ENCODE data around the gene PRR20A. TPM values are rescaled to one million over a fixed set of nuclear protein-coding genes. Genes with fewer than 3 reads are reported as not detected.
"Not testable (repeated sequence)": the region's sequence is repeated elsewhere in the genome, so short reads cannot be mapped to it uniquely, and the experiment has no call there.

PRR20A gene
- total RNA-seq: under 1 TPM in 6 of 8 experiments, not detected in 2; 0.05 to 0.66 (median 0.18) TPM

DNA sequence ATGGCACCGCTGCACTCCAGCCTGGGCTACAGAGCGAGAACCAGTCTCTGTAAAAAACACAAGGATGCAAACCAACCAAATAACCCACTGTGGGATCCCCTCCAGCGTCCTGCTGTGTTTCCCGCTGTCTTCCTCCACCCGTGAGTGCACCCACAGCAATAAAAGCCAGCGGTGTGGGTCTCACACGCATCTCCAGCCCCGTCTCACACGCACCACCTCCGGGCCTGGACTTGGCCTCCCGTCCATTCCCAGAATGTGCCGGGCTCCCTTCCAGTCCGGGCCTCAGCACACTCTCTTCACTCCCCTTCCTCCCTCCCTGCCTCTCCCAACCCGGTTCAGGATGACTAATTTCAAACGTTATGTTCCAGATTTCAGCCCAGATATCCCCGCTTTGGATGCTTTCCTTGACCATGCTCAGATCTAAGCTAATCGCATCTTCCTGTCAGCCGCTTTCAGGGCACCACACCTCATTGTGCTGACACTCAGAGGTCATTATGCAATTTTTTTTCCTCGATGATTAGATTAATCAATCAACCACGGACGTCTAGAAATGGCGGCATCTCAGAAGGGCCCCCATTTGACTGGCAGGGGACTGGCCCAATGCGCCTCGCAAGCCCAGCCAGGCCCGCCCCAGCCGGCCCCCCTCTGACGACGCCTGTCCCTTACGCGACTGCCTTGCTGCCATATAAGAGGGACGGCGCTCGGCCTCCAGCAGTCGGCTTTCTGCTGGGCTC lies at the start of gene PRR20A:
TSS of gene PRR20A (plus strand) at position 684 of the 734 bp plus-strand sequence. CDS start 387 bp downstream, outside the sequence.
- ATAC-seq (replicated peaks in 6 of 8); H3K4me3 ChIP-seq; in situ Hi-C loops (cut with MboI; ENCODE audit: low pct_unique_long_range_greater_than_20kb in 2 of 9, low sequenced_read_pairs in 9 of 9, unreplicated experiment in 9 of 9); H3K27ac ChIP-seq; H3K4me1 ChIP-seq (replicated peaks in 1 of 2): not testable (repeated sequence)
- WGBS, 10 experiments: no CpG with 5 or more reads among the region's 34 CpGs

DNA sequence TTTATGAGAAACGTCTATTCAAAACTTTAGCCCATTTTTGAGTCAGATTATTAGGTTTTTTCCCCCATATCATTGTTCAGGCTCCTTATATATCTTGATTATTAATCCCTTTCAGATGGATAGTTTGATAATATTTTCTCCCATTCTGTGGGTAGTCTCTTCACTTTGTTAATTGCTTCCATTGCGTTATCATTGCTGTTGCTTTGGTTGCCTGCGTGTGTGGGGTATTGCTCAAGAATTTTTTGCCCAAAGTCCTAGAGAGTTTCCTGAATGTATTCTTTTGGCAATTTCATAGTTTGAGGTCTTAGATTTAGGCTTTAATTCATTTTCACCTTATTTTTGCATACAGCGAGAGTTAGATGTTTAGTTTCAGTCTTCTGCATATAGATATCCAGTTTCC lies 25.8 kb upstream of the PRR20A start:
- 2 to 100% (median 89%) methylated on average over 1 to 4 of the region's 4 CpGs; no CpG with 5 or more reads in 1 of the 10 experiments for WGBS, 10 experiments
- H3K27ac ChIP-seq: no peak overlapping the region
- no peak for ATAC-seq (replicated peaks in 6 of 8)
- no peak overlapping the region for H3K4me3 ChIP-seq
- in situ Hi-C loops (cut with MboI; ENCODE audit: low pct_unique_long_range_greater_than_20kb in 2 of 9, low sequenced_read_pairs in 9 of 9, unreplicated experiment in 9 of 9): no loop called here
- H3K4me1 ChIP-seq (replicated peaks in 1 of 2): no peaks in the 10 kb centered on the region

DNA sequence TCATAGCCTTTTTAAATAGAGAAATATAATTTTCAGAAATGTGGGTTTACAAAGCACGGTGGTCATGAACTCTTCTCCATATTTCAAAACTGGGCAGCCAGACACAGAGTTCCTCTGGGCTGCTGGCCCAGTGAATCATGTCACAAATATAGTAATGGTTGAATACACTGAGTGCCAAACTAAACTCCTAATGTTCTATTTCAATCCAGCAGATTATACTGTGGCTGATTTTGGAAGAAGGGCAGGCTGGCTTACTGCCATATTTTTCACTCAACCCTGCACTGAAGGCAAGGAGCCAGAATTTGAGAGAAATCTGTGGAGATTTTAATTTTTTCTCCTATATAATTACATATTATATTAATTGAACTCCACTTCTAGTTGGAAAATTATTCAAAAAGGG lies 17.0 kb upstream of the PRR20A start:
- in situ Hi-C loops (cut with MboI; ENCODE audit: low pct_unique_long_range_greater_than_20kb in 2 of 9, low sequenced_read_pairs in 9 of 9, unreplicated experiment in 9 of 9): no loop called here
- no peak for ATAC-seq (replicated peaks in 6 of 8)
- H3K27ac ChIP-seq: no peak overlapping the region
- no peak overlapping the region for H3K4me3 ChIP-seq
- H3K4me1 ChIP-seq (replicated peaks in 1 of 2): no peaks in the 10 kb centered on the region
- WGBS, 10 experiments: 0 to 100% (median 88%) methylated on average over 1 of the region's 1 CpG; no CpG with 5 or more reads in 5 of the 10 experiments

DNA sequence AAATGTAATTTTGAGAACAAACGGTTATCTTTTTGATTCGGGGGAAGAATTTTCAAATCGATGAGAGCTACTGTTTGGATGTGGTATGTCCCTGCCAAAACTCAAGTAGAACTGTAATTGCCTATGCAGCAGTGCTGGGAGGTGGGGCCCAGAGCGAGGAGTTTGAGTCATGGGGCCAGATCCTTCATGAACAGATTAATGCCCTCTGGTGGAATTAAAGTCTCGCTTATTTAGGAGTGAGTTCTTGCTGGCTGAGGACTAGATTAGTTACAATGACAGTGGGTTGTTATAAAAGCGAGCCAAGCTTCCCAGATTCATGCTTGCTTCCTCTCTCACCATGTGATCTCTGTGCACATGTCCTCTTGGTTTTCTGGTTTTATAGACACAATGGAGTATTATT lies 11.8 kb upstream of the PRR20A start:
- in situ Hi-C loops (cut with MboI; ENCODE audit: low pct_unique_long_range_greater_than_20kb in 2 of 9, low sequenced_read_pairs in 9 of 9, unreplicated experiment in 9 of 9): no loop called here
- ATAC-seq (replicated peaks in 6 of 8): no peak
- Histone ChIP-seq H3K27ac (no peak overlapping the region), H3K4me1 (replicated peaks in 1 of 2) (no peaks in the 10 kb centered on the region), H3K4me3 (no peak overlapping the region)
- 7 to 100% (median 83%) methylated on average over 1 to 6 of the region's 6 CpGs for WGBS, 10 experiments

DNA sequence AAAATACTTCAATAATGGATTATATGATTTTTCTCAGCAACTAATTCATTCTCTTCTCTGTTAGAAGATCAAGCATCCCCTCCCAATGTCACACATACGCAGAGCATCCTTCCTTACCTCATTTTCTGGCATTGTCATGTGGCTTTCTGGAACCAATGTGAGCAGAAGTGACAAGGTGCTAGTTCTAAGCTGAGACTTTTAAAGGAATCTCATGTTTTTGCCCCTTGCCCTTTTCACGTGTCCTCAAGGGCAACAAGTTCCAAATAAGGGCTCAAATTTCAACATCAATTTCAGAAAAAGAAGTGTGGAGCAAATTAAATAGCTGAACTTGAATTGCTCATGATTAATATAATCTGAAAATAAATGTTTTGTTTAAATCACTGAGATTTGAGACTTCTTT lies 4.6 kb upstream of the PRR20A start:
- Histone ChIP-seq H3K4me1 (replicated peaks in 1 of 2) (no peaks in the 10 kb centered on the region), H3K27ac (no peak overlapping the region), H3K4me3 (no peak overlapping the region)
- 0 to 100% (median 38%) methylated on average over 1 to 2 of the region's 2 CpGs; no CpG with 5 or more reads in 1 of the 10 experiments for WGBS, 10 experiments
- in situ Hi-C loops (cut with MboI; ENCODE audit: low pct_unique_long_range_greater_than_20kb in 2 of 9, low sequenced_read_pairs in 9 of 9, unreplicated experiment in 9 of 9): no loop called here
- ATAC-seq (replicated peaks in 6 of 8): no peak

DNA sequence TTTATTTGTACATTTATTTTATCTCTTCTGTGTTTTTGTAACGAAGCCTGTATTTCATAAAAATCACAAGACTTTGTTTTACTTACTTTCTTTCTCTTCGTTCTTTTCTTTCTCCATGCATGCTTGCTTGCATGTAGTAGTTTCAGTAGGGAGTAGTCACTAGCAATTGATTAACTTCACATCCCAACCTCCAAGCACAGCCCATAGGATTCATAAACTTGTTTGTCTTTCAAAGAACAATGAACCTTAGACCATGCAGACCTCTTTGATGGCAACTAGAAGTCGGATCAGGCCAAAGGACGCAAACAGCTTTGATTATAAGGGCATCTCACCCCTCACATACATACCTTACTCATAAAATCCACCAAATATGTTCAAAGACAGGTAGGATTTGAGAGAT lies 3.1 kb upstream of the PRR20A start:
- no peak overlapping the region for H3K4me3 ChIP-seq
- H3K4me1 ChIP-seq (replicated peaks in 1 of 2): no peaks in the 10 kb centered on the region
- ATAC-seq (replicated peaks in 6 of 8): no peak
- in situ Hi-C loops (cut with MboI; ENCODE audit: low pct_unique_long_range_greater_than_20kb in 2 of 9, low sequenced_read_pairs in 9 of 9, unreplicated experiment in 9 of 9): no loop called here
- H3K27ac ChIP-seq: no peak overlapping the region
- WGBS, 10 experiments: 5 to 82% (median 60%) methylated on average over 1 to 4 of the region's 4 CpGs

DNA sequence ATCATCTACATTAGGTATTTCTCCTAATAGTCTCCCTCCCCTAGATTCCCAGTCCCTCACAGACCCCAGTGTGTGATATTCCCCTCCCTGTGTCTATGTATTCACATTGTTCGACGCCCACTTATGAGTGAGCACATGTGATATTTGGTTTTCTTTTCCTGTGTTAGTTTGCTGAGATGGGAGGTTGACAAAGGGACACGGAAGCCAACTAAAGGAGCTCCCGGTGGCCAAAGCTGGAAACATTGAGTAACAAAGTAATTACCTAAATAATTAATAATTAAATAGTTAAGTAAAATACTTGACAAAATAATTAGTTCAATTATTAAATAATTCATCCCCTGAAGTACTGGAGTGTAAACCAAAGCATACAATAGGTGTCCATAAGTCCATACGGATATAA lies 1.7 kb upstream of the PRR20A start:
- no peak for ATAC-seq (replicated peaks in 6 of 8)
- in situ Hi-C loops (cut with MboI; ENCODE audit: low pct_unique_long_range_greater_than_20kb in 2 of 9, low sequenced_read_pairs in 9 of 9, unreplicated experiment in 9 of 9): no loop called here
- no peaks in the 10 kb centered on the region for H3K4me1 ChIP-seq (replicated peaks in 1 of 2)
- WGBS, 10 experiments: 0 to 100% (median 100%) methylated on average over 1 to 4 of the region's 5 CpGs; no CpG with 5 or more reads in 5 of the 10 experiments
- no peak overlapping the region for H3K4me3 ChIP-seq
- H3K27ac ChIP-seq: no peak overlapping the region

DNA sequence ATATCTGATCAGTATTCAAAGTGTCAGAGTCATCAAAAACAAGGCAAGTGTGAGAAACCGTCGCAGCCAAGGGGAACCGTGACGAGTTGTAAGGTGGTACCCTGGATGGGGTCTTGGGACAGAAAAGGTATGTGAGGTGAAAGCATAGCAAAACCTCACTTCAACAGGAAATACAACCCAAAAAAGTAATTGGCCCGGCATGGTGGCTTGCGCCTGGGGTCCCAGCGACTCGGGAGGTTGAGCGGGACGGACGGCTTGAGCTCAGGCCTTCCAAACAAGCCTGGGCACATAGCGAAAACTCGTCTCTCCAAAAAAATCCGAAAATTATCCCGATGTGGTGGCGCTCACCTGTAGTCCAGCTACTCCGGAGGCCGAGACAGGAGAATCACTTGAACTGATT lies 937 bp upstream of the PRR20A start:
- H3K4me1 ChIP-seq (replicated peaks in 1 of 2); in situ Hi-C loops (cut with MboI; ENCODE audit: low pct_unique_long_range_greater_than_20kb in 2 of 9, low sequenced_read_pairs in 9 of 9, unreplicated experiment in 9 of 9); H3K4me3 ChIP-seq; ATAC-seq (replicated peaks in 6 of 8); H3K27ac ChIP-seq: not testable (repeated sequence)
- no CpG with 5 or more reads among the region's 18 CpGs for WGBS, 10 experiments

DNA sequence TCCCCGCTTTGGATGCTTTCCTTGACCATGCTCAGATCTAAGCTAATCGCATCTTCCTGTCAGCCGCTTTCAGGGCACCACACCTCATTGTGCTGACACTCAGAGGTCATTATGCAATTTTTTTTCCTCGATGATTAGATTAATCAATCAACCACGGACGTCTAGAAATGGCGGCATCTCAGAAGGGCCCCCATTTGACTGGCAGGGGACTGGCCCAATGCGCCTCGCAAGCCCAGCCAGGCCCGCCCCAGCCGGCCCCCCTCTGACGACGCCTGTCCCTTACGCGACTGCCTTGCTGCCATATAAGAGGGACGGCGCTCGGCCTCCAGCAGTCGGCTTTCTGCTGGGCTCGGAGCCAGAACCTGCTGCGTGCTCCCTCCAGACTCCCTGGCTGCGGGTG lies 6.5 kb downstream of the PRR20A start, which contains the start of gene PRR20B:
TSS of gene PRR20B (plus strand) at position 301 of the 400 bp plus-strand sequence. CDS start 387 bp downstream, outside the sequence.
- WGBS, 10 experiments: no CpG with 5 or more reads among the region's 22 CpGs
- ATAC-seq (replicated peaks in 6 of 8); in situ Hi-C loops (cut with MboI; ENCODE audit: low pct_unique_long_range_greater_than_20kb in 2 of 9, low sequenced_read_pairs in 9 of 9, unreplicated experiment in 9 of 9); H3K27ac ChIP-seq; H3K4me3 ChIP-seq; H3K4me1 ChIP-seq (replicated peaks in 1 of 2): not testable (repeated sequence)

DNA sequence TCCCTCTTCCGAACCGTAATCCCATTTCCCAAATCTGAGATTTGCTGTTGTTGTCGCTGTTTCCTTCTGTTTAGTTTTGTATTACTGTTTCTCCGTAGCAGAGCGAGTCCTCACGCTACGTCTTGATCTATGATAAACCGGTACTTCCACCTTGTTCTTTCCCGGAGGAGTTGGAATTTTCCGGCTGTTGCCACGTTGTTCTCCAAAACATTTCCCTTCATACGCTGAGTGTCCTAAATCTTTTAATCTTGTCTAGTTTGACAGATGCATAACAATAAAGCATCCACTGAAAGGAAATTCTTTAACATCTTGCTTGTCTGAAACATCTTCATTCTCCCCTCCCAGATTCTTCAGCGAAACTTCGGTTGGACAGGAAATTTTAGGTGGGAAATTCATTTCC lies 7.4 kb downstream of the PRR20A start:
- H3K4me1 ChIP-seq (replicated peaks in 1 of 2); in situ Hi-C loops (cut with MboI; ENCODE audit: low pct_unique_long_range_greater_than_20kb in 2 of 9, low sequenced_read_pairs in 9 of 9, unreplicated experiment in 9 of 9); ATAC-seq (replicated peaks in 6 of 8); H3K4me3 ChIP-seq; H3K27ac ChIP-seq: not testable (repeated sequence)
- no CpG with 5 or more reads among the region's 14 CpGs for WGBS, 10 experiments

DNA sequence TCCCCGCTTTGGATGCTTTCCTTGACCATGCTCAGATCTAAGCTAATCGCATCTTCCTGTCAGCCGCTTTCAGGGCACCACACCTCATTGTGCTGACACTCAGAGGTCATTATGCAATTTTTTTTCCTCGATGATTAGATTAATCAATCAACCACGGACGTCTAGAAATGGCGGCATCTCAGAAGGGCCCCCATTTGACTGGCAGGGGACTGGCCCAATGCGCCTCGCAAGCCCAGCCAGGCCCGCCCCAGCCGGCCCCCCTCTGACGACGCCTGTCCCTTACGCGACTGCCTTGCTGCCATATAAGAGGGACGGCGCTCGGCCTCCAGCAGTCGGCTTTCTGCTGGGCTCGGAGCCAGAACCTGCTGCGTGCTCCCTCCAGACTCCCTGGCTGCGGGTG lies 13.0 kb downstream of the PRR20A start, which contains the start of gene PRR20C:
TSS of gene PRR20C (plus strand) at position 301 of the 400 bp plus-strand sequence. CDS start 387 bp downstream, outside the sequence.
- in situ Hi-C loops (cut with MboI; ENCODE audit: low pct_unique_long_range_greater_than_20kb in 2 of 9, low sequenced_read_pairs in 9 of 9, unreplicated experiment in 9 of 9); H3K4me3 ChIP-seq; H3K4me1 ChIP-seq (replicated peaks in 1 of 2); H3K27ac ChIP-seq; ATAC-seq (replicated peaks in 6 of 8): not testable (repeated sequence)
- WGBS, 10 experiments: no CpG with 5 or more reads among the region's 22 CpGs

DNA sequence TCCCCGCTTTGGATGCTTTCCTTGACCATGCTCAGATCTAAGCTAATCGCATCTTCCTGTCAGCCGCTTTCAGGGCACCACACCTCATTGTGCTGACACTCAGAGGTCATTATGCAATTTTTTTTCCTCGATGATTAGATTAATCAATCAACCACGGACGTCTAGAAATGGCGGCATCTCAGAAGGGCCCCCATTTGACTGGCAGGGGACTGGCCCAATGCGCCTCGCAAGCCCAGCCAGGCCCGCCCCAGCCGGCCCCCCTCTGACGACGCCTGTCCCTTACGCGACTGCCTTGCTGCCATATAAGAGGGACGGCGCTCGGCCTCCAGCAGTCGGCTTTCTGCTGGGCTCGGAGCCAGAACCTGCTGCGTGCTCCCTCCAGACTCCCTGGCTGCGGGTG lies 19.6 kb downstream of the PRR20A start, which contains the start of gene PRR20D:
TSS of gene PRR20D (plus strand) at position 301 of the 400 bp plus-strand sequence. CDS start 387 bp downstream, outside the sequence.
- ATAC-seq (replicated peaks in 6 of 8); H3K4me1 ChIP-seq (replicated peaks in 1 of 2); H3K4me3 ChIP-seq; H3K27ac ChIP-seq; in situ Hi-C loops (cut with MboI; ENCODE audit: low pct_unique_long_range_greater_than_20kb in 2 of 9, low sequenced_read_pairs in 9 of 9, unreplicated experiment in 9 of 9): not testable (repeated sequence)
- WGBS, 10 experiments: no CpG with 5 or more reads among the region's 22 CpGs

DNA sequence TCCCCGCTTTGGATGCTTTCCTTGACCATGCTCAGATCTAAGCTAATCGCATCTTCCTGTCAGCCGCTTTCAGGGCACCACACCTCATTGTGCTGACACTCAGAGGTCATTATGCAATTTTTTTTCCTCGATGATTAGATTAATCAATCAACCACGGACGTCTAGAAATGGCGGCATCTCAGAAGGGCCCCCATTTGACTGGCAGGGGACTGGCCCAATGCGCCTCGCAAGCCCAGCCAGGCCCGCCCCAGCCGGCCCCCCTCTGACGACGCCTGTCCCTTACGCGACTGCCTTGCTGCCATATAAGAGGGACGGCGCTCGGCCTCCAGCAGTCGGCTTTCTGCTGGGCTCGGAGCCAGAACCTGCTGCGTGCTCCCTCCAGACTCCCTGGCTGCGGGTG lies 26.2 kb downstream of the PRR20A start, which contains the start of gene PRR20E:
TSS of gene PRR20E (plus strand) at position 301 of the 400 bp plus-strand sequence. CDS start 387 bp downstream, outside the sequence.
- ATAC-seq (replicated peaks in 6 of 8); in situ Hi-C loops (cut with MboI; ENCODE audit: low pct_unique_long_range_greater_than_20kb in 2 of 9, low sequenced_read_pairs in 9 of 9, unreplicated experiment in 9 of 9); H3K4me3 ChIP-seq; H3K27ac ChIP-seq; H3K4me1 ChIP-seq (replicated peaks in 1 of 2): not testable (repeated sequence)
- WGBS, 10 experiments: no CpG with 5 or more reads among the region's 22 CpGs

DNA sequence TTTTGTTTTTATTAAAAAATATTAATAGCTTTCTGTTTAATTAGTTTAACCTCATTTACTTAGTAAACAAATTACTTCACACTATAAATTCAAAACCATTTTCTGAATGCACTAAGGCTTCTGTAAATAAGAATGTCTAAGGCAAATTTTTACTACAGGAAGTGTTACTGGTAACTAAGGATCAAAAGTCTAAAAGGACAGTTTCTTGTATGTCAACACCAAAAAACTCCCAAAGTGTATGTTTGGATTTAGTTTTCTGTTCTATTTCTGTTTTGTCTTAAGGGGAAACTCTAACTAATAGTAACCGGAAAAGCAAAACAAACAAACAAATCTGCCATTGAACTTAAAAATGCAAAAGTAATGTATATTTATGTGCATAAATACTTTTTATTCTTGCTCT lies 50.9 kb downstream of the PRR20A start:
- no peak overlapping the region for H3K27ac ChIP-seq
- ATAC-seq (replicated peaks in 6 of 8): no peak
- H3K4me3 ChIP-seq: no peak overlapping the region
- no peaks in the 10 kb centered on the region for H3K4me1 ChIP-seq (replicated peaks in 1 of 2)
- 0 to 100% (median 83%) methylated on average over 1 of the region's 1 CpG; no CpG with 5 or more reads in 1 of the 10 experiments for WGBS, 10 experiments
- in situ Hi-C loops (cut with MboI; ENCODE audit: low pct_unique_long_range_greater_than_20kb in 2 of 9, low sequenced_read_pairs in 9 of 9, unreplicated experiment in 9 of 9): no loop called here

All from motor neuron (in vitro differentiated cells).